Caco-2 (cell line): Measurements from ENCODE around the gene SERPINB7. TPM values are rescaled to one million over a fixed set of nuclear protein-coding genes. Genes with fewer than 3 reads are reported as not detected.

Source experiments
- BruUV-seq: library from RNA; stranded (reverse); fragments of 400-500 nt; replicated peaks from 2 replicates; lab custom pipeline; 2021; lab: Mats Ljungman, UMichigan
- CTCF ChIA-PET: fragments of 300-600 bp; sonication (Branson Sonifier 250); formaldehyde crosslinking; loops from one replicate; lab custom pipeline; 2022; ENCODE audit warnings: antibody characterized with exemption; lab: Charles Lee
- POLR2A ChIA-PET: fragments of 300-600 bp; sonication (Branson Sonifier 250); formaldehyde crosslinking; loops from one replicate; lab custom pipeline; 2022; ENCODE audit warnings: antibody characterized with exemption; lab: Charles Lee
- DNase-seq, 2 experiments: peaks; one replicate each; pipeline versions ENCODE4 v3.0.0 to v3.0.0-alpha.2; 2020 to 2022
- H3K27me3 ChIP-seq: replicated peaks from 2 replicates; pipeline ENCODE4 v1.6.0; 2011; ENCODE audit warnings: low read length; ENCODE audit not compliant: control insufficient read depth, insufficient read depth
- H3K36me3 ChIP-seq: 2 replicates; pipeline ENCODE4 v1.5.1; 2011; ENCODE audit warnings: low read length; ENCODE audit not compliant: control insufficient read depth, insufficient read depth
- H3K4me1 ChIP-seq: fragments of 250-450 bp; sonication (Bioruptor Pico); 2 replicates; pipeline ENCODE4 v1.5.1; 2020; ENCODE audit warnings: mild to moderate bottlenecking
- H3K4me3 ChIP-seq: 2 replicates; pipeline ENCODE4 v1.5.1; 2011; ENCODE audit warnings: low read depth, mild to moderate bottlenecking, control low read depth, low read length
- H3K9me3 ChIP-seq: fragments of 250-450 bp; sonication (Bioruptor Pico); 2 replicates; pipeline ENCODE4 v1.5.1; 2020; ENCODE audit warnings: mild to moderate bottlenecking, moderate library complexity
- H3K27ac Mint-ChIP-seq: one replicate; pipeline ENCODE4 v1.8.0; 2022; ENCODE audit warnings: mixed read lengths; ENCODE audit not compliant: unreplicated experiment
- H3K27me3 Mint-ChIP-seq: one replicate; pipeline ENCODE4 v1.8.0; 2022; ENCODE audit warnings: mixed read lengths; ENCODE audit not compliant: insufficient read depth, unreplicated experiment
- H3K36me3 Mint-ChIP-seq: one replicate; pipeline ENCODE4 v1.8.0; 2022; ENCODE audit warnings: mild to moderate bottlenecking, mixed read lengths; ENCODE audit not compliant: insufficient read depth, unreplicated experiment
- H3K4me1 Mint-ChIP-seq: one replicate; pipeline ENCODE4 v1.8.0; 2022; ENCODE audit warnings: low read depth, mixed read lengths; ENCODE audit not compliant: unreplicated experiment
- H3K4me3 Mint-ChIP-seq: one replicate; pipeline ENCODE4 v1.8.0; 2022; ENCODE audit warnings: mild to moderate bottlenecking, moderate library complexity, mixed read lengths; ENCODE audit not compliant: unreplicated experiment
- H3K9me3 Mint-ChIP-seq: one replicate; pipeline ENCODE4 v1.8.0; 2022; ENCODE audit warnings: mixed read lengths; ENCODE audit not compliant: unreplicated experiment
- intact Hi-C: fragments of 100-400 bp; cut with micrococcal nuclease; formaldehyde crosslinking; loops from one replicate; pipeline ENCODE4 v1.10.0; 2022; ENCODE audit not compliant: unreplicated experiment
- total RNA-seq: library from RNA; stranded (reverse); gene quantifications from 2 replicates; pipeline ENCODE4 v1.2.3, GENCODE V29; 2022
- TF ChIP-seq, protein P1 (sequence below), 2 experiments: fragments of 200-600 bp in 1 of 2; IDR thresholded peaks; 1 replicate in 1 of 2; 2 replicates in 1 of 2; pipeline versions ENCODE4 v1.5.1 to v1.8.0; 2011 to 2022; ENCODE audit warnings: antibody characterized with exemption in 1 of 2, control low read depth in 1 of 2, inconsistent platforms in 1 of 2, low read depth in 1 of 2, low read length in 1 of 2, mild to moderate bottlenecking in 1 of 2, moderate library complexity in 1 of 2; ENCODE audit not compliant: insufficient read depth in 1 of 2, severe bottlenecking in 1 of 2, unreplicated experiment in 1 of 2

SERPINB7 gene
- total RNA-seq, 1 experiment from 2014 or later = not detected

DNA sequence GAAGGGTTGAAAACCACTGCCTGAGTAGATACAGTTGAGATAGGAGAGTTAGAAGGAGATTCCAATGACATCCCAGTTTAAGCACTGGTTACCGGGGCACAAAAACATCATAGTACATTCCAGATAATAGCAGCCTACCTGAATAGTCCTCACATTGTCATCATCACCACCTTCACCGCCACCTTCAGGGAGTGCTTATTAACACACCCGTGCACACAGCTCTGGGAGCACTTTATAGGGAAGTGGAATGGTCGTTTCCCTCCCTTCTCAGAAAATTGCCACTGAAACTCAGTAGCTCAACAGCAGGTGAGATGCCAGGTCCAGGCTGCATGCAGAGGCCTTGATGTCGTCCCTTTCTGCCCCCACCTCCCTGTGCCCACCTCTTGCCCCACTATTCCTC, 8.2 kb downstream of the SERPINB7 start:
- no TSS peak for BruUV-seq
- CTCF ChIA-PET = no interaction called here
- peak in 1 of 2 experiments; percentile 1 for DNase-seq
- H3K27me3 ChIP-seq = no peaks in the 10 kb centered on the region
- no peaks in the 10 kb centered on the region for H3K36me3 Mint-ChIP-seq
- no peaks in the 10 kb centered on the region for H3K27me3 Mint-ChIP-seq
- H3K4me3 Mint-ChIP-seq = no peak overlapping the region
- TF ChIP-seq, protein P1, sequence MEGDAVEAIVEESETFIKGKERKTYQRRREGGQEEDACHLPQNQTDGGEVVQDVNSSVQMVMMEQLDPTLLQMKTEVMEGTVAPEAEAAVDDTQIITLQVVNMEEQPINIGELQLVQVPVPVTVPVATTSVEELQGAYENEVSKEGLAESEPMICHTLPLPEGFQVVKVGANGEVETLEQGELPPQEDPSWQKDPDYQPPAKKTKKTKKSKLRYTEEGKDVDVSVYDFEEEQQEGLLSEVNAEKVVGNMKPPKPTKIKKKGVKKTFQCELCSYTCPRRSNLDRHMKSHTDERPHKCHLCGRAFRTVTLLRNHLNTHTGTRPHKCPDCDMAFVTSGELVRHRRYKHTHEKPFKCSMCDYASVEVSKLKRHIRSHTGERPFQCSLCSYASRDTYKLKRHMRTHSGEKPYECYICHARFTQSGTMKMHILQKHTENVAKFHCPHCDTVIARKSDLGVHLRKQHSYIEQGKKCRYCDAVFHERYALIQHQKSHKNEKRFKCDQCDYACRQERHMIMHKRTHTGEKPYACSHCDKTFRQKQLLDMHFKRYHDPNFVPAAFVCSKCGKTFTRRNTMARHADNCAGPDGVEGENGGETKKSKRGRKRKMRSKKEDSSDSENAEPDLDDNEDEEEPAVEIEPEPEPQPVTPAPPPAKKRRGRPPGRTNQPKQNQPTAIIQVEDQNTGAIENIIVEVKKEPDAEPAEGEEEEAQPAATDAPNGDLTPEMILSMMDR (IDR thresholded peaks at IDR 0.05; ENCODE audit: insufficient read depth in 1 of 2, low read depth in 1 of 2, low read length in 1 of 2, severe bottlenecking in 1 of 2, unreplicated experiment in 1 of 2) = no peak
- H3K4me1 ChIP-seq = no peaks in the 10 kb centered on the region
- POLR2A ChIA-PET = no interaction called here
- no peaks in the 10 kb centered on the region for H3K4me1 Mint-ChIP-seq
- no peaks in the 10 kb centered on the region for H3K9me3 Mint-ChIP-seq
- H3K4me3 ChIP-seq = no peak overlapping the region
- no peaks in the 10 kb centered on the region for H3K9me3 ChIP-seq
- intact Hi-C loops = no loop called here
- no peak overlapping the region for H3K27ac Mint-ChIP-seq
- no peaks in the 10 kb centered on the region for H3K36me3 ChIP-seq

DNA sequence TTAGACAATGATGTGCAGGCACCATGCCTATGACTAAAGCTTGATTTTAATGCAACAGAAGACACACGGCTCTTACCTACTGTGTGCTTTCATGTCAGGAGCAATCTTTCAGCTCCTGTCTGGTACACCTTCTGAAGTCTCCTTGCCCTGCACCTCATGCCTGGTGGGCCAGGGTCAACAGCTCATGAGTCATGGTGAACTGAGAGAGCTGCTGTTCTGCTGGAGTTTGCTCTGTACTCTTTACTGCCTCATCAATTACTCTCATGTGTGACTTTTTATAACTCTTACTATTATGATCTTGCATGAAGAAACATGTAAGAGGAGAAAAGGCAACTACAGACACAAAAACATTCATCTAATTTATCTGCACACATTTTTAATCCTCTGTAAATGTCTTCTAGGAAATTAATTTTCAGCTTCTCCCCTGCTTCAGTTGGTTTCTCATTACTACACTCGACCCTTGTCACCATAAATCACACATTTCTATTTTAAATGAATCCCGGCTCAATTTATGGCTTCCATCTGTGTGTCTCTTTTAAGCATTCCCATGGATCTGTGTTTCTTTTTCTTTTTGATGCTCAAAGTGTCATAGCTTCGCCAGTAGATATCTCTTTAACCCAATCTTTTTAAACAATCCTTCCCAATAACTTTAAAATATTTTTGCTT, 9.7 kb downstream of the SERPINB7 start:
- no peaks in the 10 kb centered on the region for H3K9me3 ChIP-seq
- Mint-ChIP-seq H3K4me3 (no peak overlapping the region), H3K4me1 (no peaks in the 10 kb centered on the region), H3K36me3 (no peaks in the 10 kb centered on the region), H3K27me3 (no peaks in the 10 kb centered on the region), H3K27ac (no peak overlapping the region), H3K9me3 (no peaks in the 10 kb centered on the region)
- H3K4me3 ChIP-seq = no peak overlapping the region
- TF ChIP-seq, protein P1 (IDR thresholded peaks at IDR 0.05; ENCODE audit: insufficient read depth in 1 of 2, low read depth in 1 of 2, low read length in 1 of 2, severe bottlenecking in 1 of 2, unreplicated experiment in 1 of 2) = no peak
- intact Hi-C loops = no loop called here
- no peaks in the 10 kb centered on the region for H3K27me3 ChIP-seq
- POLR2A ChIA-PET = no interaction called here
- BruUV-seq = no TSS peak
- no peak for DNase-seq
- CTCF ChIA-PET = no interaction called here
- H3K36me3 ChIP-seq = no peaks in the 10 kb centered on the region
- no peaks in the 10 kb centered on the region for H3K4me1 ChIP-seq

DNA sequence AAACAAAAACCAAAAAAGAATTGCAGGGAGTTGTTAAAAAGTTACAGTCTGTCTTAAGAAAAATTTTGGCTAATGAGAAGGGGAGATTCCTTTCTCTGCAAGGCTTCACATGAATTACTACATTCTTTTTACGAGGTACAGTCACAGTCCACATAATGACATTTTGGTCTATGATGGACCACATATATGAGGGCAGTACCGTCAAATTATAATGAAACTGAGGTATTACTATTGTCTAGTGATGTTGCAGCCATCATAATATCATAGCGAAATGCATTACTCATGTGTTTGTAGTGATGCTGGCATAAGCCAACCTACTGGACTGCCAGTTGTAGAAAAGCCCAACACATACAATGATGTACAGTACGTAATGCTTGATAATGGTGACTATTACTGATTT, 12.5 kb downstream of the SERPINB7 start:
- H3K4me3 Mint-ChIP-seq = no peak overlapping the region
- Histone ChIP-seq H3K4me3 (no peak overlapping the region), H3K4me1 (no peaks in the 10 kb centered on the region), H3K27me3 (no peaks in the 10 kb centered on the region), H3K9me3 (no peaks in the 10 kb centered on the region), H3K36me3 (no peaks in the 10 kb centered on the region)
- CTCF ChIA-PET = no interaction called here
- POLR2A ChIA-PET = no interaction called here
- H3K27ac Mint-ChIP-seq = no peak overlapping the region
- no peaks in the 10 kb centered on the region for H3K36me3 Mint-ChIP-seq
- TF ChIP-seq, protein P1 (IDR thresholded peaks at IDR 0.05; ENCODE audit: insufficient read depth in 1 of 2, low read depth in 1 of 2, low read length in 1 of 2, severe bottlenecking in 1 of 2, unreplicated experiment in 1 of 2) = no peak
- intact Hi-C loops = no loop called here
- H3K4me1 Mint-ChIP-seq = no peaks in the 10 kb centered on the region
- no peaks in the 10 kb centered on the region for H3K27me3 Mint-ChIP-seq
- no peak for DNase-seq
- H3K9me3 Mint-ChIP-seq = no peaks in the 10 kb centered on the region
- BruUV-seq = no TSS peak
